ENCODE measurements around the gene SCARF1.

Gene SCARF1

DNA sequence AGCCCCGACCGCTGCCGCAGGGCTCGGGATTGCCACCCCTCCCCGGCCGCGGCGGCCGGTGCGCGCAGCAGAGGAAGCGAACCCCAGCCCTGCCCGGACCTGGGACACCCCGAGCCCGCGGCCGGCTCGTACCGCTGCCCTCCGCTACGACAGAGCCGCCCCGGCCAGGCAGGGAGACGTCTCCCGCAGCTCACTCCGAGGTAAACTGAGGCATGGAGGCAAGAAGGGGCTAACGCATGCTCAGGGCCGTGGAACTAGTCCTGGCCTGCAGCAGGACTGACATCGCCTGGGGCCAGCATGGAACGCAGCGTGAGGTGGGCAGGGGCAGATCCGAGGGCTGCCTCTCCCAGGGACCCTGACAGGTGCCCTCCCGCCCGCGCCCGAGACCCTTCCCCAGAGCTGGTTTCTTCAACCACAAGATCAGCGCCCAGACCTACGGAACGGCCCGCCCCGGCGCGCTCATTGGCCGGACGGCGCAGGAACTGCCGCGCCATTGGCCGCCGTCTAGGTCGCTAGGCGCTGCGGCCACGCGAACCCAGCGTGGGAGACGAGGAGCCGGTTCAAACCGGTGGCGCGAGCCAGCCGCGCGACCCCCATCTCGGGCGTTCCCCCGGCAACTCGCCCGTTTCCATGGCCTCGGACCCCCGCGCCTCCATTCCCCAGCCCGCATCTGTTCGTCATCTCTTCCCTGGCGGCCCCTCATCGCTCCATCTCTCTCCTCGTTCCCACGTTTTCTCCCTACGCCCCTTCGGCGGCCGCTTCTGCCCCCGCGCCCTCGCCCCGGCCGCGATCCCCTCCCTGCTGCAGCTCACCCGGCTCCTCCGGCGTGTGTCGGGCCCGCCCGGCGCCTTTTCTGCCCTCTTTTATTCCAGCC lies 17.3 kb downstream of the SCARF1 start, which contains the start of gene SLC43A2:
TSS of gene SLC43A2 (minus strand) at position 853 of the 874 bp plus-strand sequence. CDS start 960 bp downstream, outside the sequence.
- DNase-seq (ENCODE audit: low read depth in 3 of 3) = peak; percentile 56 to 67 (median 60)

DNA sequence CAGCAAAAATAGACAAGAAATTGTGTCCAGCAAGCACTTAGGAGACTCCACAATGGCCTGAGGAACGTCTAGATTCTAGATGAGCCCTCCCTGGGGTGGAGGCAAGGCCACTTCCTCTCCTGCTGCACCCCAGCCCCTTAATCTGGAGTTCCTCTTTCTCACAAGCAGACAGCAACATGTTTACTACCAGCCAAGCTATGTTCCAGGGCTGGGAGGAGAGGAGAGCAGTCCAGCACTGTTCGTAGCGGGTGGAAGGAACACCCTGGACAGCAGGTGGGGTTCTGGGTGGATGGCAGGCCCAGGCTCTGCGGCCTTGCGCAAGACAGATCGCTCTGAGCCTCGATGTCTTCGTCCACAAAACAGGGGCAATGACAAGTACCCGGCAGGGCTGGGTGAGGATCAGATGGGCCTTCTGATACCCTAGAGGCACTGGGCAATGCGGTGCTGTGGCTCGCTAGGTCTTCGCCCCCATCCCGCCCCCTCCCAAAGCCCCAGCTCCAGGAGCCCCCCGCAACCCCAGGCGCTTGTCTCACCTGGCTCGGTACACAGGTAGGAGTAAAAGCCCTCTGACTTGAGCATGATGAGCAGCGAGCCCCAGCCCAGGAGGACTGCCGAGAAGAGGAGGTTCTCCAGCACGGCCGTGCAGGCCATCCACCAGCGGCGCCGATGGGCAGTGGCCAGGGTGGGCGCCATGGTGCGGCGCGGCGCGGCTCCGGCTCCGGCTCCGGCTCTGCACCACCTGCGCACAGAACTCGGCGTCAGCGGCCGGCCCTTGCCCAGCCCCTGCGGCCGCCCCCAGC lies 18.1 kb downstream of the SCARF1 start:
- no peak for DNase-seq (ENCODE audit: low read depth in 3 of 3)

DNA sequence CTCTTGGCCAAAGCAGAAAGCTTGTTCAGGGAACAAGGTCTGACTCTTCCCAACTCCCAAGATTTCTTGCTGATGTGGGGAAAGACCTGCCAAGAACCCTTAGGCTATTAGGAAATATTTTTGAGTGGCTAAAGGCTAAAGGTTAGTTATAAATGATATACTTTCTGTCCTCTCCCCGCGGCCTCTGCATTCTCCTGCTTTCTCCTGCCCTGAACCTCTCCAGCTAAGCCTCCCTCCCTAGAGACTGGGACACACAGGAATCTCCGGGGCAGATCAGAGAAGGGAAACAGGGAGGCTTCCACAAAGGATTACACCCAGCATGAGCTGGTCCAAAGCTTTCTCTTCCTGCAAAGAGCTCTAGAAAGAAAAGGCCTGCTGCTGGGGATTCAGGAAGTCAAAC lies 19.2 kb downstream of the SCARF1 start:
- DNase-seq (ENCODE audit: low read depth in 3 of 3) = no peak

DNA sequence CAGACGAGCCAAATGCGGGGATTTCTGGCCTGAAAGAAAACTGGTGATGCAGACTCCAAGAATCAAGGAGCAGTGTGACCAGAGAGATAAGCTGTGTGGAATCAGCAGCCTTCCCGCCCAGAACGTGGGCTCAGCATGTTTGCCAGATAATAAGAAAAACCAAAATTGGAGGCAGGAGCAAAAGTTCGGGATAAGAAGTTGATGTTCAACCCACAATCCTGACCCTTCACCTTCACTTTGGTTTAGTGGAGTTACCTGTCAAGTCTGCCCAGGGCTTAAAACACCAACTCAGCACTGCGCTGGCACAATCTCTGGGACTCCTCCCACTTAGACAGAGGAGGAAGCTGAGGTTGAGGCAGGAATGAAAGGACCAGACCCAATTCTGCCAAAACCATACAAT lies 20.0 kb downstream of the SCARF1 start:
- DNase-seq (ENCODE audit: low read depth in 3 of 3) = no peak

DNA sequence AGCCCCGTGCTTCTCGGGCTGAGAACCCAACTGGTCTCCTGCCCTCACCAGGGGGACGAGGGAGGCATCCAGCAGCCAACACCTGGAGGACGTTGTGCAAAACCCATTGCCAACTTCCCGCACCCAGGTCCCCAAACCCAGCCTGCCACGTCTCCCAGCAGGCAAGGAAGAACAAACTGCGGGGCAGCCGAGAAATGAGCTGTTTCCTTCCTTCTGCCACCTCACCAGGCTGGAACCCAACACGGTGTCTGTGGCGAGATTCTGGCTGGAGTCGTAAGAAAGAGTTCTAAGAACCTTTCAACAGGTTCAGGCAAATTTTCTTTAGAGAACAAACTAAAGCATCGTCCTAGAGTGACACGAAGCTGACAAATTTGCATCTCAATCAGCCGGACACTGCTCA lies 20.5 kb downstream of the SCARF1 start:
- no peak for DNase-seq (ENCODE audit: low read depth in 3 of 3)

DNA sequence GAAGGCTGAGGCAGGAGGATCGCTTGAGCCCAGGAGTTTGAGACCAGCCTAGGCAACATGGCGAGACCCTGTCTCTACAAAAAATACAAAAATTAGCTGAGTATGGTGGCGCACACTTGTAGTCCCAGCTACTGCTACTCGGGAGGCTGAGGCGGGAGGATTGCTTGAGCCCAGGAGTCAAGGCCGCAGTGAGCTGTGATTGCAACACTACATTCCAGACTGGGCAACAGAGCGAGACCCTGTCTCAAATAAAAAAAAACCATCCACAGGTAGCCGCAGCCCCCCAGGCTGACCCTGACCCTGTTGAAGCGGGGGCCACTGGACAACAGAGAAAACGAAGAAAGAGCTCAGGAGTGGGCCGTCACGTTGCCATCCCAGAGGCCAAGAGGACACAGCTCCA lies 20.9 kb downstream of the SCARF1 start:
- DNase-seq (ENCODE audit: low read depth in 3 of 3) = no peak

DNA sequence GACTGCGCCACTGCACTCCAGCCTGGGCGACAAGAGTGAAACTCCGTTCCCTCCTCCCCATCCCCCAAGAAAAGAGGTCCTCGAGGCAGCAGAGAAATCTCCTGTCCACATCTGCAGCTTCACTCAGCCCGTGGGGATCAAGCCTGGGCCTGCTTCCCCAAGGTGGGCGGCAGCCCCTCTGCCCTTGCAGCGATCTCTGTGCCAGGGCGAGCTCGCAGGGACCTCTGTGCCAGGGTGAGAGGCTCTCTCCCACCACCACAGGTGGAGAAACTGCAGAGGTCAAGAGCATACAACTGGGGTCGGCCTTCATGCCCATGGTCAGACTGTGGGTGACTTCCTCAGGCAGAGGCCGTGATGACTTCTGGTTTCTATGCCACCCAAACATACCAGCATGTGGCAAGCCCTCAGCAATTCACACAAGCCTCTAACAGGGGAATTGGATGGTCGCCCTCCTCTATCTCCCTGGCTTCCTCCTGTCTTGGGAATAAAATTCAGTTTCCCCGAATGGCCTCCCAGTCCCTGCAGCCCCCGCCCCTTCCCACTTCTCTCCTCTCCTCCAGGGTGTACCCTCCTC lies 22.4 kb downstream of the SCARF1 start:
- DNase-seq (ENCODE audit: low read depth in 3 of 3) = no peak

DNA sequence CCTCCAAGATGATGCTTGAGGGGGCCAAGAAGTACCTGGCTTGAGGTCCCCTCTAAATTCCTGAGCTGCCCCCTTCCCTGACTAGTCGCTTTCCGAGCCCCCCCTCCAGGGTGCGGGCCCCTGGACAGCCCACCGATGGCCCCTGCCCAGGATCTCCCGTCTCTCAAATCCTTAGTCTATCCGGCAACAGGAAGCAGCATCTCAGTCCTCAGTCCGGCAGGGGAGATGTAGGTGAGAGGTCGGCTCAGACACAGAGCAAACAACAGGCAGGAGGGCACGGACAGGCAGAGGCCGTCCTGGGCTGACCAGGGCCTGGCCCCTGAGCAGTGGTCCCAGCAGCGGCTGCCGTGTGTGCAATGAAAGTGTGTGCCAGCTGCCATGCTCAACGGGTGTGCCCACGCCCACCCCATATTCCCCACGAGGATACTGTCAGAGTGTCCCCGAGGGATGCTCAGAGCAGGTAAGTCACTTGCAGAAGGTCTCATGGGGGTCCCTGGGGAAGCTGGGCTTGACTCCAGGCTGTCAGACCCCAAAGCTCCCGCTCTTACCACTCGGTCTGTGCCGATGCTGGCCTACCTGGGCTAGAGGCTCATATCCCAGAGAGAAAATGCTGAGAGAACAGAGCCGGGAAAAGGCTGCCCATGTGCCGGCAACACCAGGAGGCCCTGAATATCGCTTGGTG lies 24.1 kb downstream of the SCARF1 start:
- no peak for DNase-seq (ENCODE audit: low read depth in 3 of 3)

DNA sequence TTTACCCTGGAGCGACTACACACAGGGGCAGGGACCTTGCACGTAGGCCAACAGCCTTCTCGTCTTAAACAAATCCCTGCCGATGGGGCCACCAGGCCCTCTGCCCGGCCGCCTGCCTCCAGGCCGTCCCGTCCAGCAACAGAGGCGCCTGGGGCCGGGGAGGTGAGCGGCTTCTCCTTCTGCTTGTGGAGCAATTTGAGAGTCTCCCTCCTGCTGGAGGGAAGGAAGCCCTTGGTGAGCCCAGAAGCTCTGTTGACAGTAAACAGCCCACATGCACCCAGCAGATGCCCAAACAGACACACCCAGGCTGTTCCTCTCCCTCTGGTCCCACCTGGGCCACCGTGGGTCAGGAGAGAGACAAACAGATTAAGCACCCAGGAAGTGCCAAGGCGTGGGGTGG lies 25.0 kb downstream of the SCARF1 start:
- DNase-seq (ENCODE audit: low read depth in 3 of 3) = no peak

DNA sequence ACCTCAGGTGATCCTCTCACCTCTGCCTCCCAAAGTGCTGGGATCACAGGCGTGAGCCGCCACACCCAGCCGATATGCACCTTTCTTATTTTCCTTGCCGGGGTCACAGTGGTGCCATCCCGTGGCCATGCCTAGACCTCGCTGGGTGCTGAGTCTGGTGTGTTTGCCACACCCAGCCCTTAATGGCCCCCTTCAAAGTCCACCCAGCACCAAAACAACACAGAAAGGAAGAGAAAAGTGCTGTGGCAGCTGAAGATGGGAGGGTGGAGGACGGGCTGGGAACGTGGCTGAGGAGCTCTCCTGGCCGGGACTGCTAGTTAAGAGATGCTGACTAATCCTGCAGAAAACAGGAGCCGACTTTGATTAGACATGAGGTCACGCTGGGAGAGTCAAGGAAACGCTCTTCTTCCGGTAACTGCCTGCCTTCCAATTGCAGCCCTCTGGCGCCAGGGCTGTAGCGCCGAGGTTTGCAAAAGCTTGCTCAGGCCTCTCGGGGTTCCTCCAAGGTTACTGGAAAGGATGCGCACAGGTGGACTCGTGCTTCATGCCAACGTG lies 27.8 kb downstream of the SCARF1 start:
- no peak for DNase-seq (ENCODE audit: low read depth in 3 of 3)

DNA sequence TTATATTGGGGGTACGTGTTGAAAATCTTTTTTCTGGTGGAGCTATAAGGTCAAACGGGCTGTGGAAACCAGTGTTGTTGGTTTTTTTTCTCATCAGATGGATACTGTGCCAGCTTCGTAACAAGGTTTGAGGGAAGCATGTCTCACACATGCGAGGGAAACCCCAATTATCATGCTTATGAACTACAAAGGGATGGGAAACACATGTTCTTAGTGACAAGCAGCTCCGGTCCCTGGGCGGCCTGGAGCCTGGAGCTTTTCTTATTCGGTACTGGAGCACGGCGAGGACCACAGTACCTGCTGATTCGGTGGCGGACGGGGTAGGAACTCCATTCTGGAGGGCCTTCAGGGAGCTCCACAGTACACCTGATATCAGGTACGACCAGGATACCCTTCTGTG lies 29.4 kb downstream of the SCARF1 start:
- DNase-seq (ENCODE audit: low read depth in 3 of 3) = no peak

DNA sequence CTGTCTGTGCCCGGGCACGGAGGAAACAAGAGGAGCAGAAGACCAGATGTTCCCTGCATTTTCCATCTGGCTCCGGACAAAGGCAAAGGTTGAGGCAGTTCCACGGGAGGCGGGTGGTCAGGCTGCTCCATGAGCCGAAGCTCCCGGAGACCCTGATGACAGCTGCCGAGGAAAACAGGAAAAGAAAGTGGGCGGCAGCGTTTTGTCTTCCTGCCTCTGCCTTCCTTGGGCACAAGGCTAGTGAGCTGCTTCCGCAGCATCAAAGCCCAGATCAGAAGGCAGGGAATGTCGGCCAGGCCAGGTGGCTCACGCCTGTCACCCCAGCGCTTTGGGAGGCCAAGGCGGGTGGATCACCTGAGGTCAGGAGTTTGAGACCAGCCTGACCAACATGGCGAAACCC lies 33.1 kb downstream of the SCARF1 start:
- DNase-seq (ENCODE audit: low read depth in 3 of 3) = no peak

DNA sequence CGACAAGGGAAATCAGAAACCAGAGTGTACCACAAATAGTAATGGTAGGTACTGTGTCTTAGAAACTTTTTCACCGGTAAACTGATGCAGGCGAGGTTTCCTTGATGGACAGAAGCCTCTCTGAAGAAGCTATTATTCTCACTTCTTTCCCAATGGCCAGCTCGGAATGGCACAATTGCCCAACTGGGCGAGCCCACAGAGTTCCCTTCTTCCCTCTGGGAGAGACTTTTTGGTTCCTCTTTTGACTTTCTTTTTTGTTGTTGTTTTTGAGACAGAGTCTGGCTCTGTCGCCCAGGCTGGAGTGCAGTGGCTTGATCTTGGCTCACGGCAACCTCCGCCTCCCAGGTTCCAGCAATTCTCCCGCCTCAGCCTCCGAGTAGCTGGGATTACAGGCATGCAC lies 33.8 kb downstream of the SCARF1 start:
- DNase-seq (ENCODE audit: low read depth in 3 of 3) = no peak

DNA sequence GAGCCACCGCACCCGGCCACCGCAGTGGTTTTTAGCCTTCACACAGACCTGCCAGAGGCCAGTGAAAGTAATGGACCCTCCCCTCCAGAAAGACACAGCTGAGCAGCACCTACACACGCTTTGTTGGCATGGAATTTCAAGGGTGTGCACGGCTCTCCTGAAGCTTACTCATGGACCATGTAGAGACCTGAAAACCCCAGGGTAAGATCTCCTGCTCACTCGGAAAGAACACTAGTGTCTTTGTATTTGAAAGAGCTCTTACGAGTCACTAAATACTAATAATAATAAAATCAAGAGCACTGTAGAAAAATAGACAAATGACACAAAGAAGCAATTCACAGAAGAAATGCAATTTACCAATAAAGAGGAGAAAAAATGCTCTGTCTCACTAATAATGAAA lies 36.9 kb downstream of the SCARF1 start:
- no peak for DNase-seq (ENCODE audit: low read depth in 3 of 3)

DNA sequence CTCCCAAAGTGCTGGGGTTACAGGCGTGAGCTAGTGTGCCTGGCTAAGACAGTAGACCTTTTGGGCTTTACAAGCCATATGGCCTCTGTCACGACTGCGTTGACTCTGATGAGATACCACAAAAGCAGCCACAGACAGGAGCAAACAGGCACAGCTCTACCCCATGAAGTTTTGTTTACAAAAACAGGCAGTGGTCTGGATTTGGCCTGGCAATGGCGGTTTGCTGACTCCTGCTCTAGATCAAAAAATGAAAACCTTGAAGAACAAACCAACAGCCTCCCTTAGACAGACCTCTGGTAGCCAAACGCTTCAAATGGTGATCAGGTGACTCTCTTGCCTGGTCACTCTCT lies 37.6 kb downstream of the SCARF1 start:
- no peak for DNase-seq (ENCODE audit: low read depth in 3 of 3)

DNA sequence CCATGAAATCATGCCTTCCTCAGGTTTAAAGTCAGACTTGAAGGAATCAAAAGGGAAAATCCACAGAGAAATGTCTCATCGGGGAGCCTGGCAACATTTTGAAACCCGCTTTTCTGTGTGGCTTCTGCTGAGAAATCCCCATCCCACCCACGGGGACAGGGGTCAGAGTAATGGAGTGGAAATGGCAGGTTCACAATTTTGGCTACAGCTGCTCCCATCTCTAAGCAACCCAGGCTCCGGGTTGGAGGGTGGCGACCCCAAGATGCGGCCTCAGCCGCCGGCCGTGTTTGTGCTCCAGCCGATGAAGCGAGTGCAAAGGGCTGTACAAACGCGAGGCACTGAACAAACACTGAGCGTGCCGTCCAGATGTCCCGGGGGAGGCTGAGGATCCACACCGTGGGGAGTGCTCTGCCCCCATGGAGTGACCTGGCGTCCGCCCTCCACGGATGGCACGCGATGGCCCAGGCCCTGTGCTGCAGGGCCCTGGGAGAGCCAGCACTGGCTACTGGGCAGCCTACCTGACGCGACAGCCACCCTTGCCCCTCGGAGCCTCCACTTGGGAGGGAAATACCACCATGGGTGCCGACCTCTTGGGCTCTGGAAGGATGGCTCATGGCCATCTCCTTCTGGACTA lies 39.1 kb downstream of the SCARF1 start:
- no peak for DNase-seq (ENCODE audit: low read depth in 3 of 3)

DNA sequence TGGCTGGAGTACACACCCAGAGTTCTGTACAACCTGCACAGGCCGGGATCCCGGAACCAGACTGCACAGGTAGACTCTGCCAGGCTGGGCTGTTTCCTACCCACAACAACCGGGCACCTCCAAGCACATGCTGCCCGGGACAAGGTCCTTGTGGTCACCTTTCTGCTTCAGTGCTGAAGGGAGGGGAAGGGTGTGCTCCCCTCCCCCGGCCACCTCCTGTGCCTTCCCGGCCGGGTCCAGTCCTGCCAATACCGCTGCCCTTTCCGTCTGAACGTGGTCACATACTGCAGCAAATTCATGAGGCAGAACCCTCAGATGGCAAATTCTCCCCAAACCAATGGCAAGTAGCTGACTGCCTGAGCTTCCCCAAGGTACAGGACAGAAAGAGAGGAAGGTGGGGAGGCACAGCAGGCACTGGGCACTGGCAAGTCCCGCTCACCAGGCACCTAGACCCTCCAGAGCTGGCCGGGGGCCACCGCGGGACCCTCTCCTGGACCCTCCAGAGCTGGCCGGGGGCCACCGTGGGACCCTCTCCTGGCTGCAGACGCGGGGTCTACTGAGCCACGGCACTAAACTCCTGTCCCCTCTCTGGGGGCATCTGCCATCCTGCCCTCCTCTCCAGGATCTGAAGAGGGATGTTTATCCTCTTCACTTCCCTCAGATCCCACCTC lies 39.7 kb downstream of the SCARF1 start:
- no peak for DNase-seq (ENCODE audit: low read depth in 3 of 3)

DNA sequence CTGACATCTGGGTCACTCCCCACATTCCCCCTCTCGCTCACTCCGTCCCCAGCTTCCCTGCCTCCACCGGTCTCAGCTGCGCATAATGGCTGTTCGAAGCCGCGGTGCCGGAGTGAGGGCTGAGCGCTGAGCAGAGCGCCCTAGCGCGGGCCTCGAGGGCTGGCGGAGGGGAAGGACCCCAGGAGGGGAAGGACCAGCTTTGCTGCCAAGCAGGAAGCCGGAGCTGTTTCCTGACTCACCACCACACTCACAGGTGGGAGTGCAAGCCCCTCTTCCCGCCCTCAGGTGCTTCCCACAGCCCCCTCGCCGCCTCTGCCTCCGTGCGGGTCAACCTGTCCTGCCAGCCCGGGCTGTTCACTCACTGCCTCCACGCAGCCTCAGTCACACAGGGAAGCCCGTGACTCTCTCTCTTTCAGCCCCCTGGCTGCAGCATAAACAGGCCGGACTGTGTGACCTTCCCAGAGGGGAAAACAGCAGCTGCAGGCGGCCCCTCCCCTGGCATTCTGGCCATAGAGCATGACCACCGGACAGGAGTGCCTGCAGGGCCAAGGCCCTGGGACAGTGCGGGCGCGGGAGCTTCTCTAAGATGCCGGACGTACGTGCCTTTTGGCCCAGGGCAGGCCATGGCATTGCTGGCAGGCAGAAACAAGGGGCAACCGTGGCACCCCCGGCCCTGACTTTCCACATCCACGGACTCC lies 40.6 kb downstream of the SCARF1 start:
- DNase-seq (ENCODE audit: low read depth in 3 of 3) = no peak

DNA sequence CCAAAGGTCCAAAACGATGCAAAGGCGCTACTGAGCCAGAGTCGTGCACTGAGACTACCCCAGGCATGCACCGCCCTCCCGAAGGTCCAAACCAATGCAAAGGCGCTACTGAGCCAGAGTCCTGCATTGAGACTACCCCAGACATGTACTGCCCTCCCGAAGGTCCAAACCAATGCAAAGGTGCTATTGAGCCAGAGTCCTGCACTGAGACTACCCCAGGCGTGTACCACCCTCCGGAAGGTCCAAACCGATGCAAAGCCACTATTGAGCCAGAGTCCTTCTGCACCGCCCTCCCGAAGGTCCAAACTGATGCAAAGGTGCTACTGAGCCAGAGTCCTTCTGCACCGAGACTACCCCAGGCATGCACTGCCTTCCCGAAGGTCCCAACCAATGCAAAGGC lies 44.0 kb downstream of the SCARF1 start:
- no peak for DNase-seq (ENCODE audit: low read depth in 3 of 3)
